Right renal cortex interstitium (tissue), 3 donors: ENCODE data around the gene INPP5E. TPM values are rescaled to one million over a fixed set of nuclear protein-coding genes. Genes with fewer than 3 reads are reported as not detected.

Experiments
- DNase-seq, 3 donors: peaks; one replicate each; pipeline ENCODE4 v3.0.0-alpha.2; 2013; ENCODE audit warnings: low read depth in 3 of 3, low spot score in 2 of 3
- polyA plus RNA-seq, 3 donors: library from polyadenylated mRNA; unstranded; fragments of 120-200 nt; gene quantifications; one replicate each; pipeline ENCODE4 v1.2.1, GENCODE V29; 2013; ENCODE audit not compliant: insufficient read length in 3 of 3

The INPP5E gene
- polyA plus RNA-seq, result 10 to 100 TPM in 2 of 3 donors, 1 to 10 TPM in 1; 9.7 to 11.0 (median 10.7) TPM

GRCh38 chr9:136439481-136440408 lies at the start of gene INPP5E:
INPP5E (minus strand) TSS chr9:136439845; CDS start chr9:136439419, 426 bp downstream.
- peak; percentile 16 to 52 (median 37) for DNase-seq

GRCh38 chr9:136488247-136489214 lies 48.9 kb upstream of the INPP5E start:
- peak in 1 of 3 donors; percentile 23 for DNase-seq

- DNase-seq, result no peak
Observed at GRCh38 chr9:136487672-136488071, 48.0 kb upstream of the INPP5E start.

GRCh38 chr9:136486823-136487620 lies 47.4 kb upstream of the INPP5E start:
- no peak for DNase-seq

GRCh38 chr9:136486131-136486530 lies 46.5 kb upstream of the INPP5E start:
- DNase-seq, result no peak

GRCh38 chr9:136485049-136486045 lies 45.7 kb upstream of the INPP5E start:
- peak; percentile 43 to 63 (median 49) for DNase-seq

GRCh38 chr9:136484153-136485048 lies 44.8 kb upstream of the INPP5E start:
- no peak for DNase-seq

GRCh38 chr9:136483589-136484152 lies 44.0 kb upstream of the INPP5E start:
- DNase-seq, result peak in 2 of 3 donors; percentile 80

GRCh38 chr9:136482793-136483588 lies 43.3 kb upstream of the INPP5E start, which contains the start of gene SEC16A:
SEC16A (minus strand) TSS chr9:136483040; CDS start chr9:136477615, 5,425 bp downstream.
- peak; percentile 87 to 98 (median 95) for DNase-seq

GRCh38 chr9:136482046-136482792 lies 42.6 kb upstream of the INPP5E start:
- no peak for DNase-seq

- no peak for DNase-seq
Observed at GRCh38 chr9:136481558-136481957, 41.9 kb upstream of the INPP5E start.

GRCh38 chr9:136476369-136477150 lies 36.9 kb upstream of the INPP5E start:
- no peak for DNase-seq

GRCh38 chr9:136474974-136475865 lies 35.6 kb upstream of the INPP5E start:
- DNase-seq, result no peak

- DNase-seq, result no peak
Observed at GRCh38 chr9:136474021-136474640, 34.5 kb upstream of the INPP5E start.
